Measurements from ENCODE around the gene SRGAP2B.
A peak's percentile ranks its signal among the peaks of the same experiment; 100 is the strongest.
"Not testable (repeated sequence)": the region's sequence is repeated elsewhere in the genome, so short reads cannot be mapped to it uniquely, and the experiment has no call there.

Gene SRGAP2B

GRCh38 chr1:145078787-145079370, 16.2 kb downstream of the SRGAP2B start:
- not testable (repeated sequence) for H3K36me3 ChIP-seq (ENCODE audit: control insufficient read depth, insufficient read depth, low read length, severe bottlenecking); H3K27me3 ChIP-seq (replicated peaks; ENCODE audit: control insufficient read depth, insufficient read depth, low read length); H3K4me3 ChIP-seq (ENCODE audit: low read length); H3K9ac ChIP-seq (ENCODE audit: low read length); H3K9me3 ChIP-seq (ENCODE audit: control insufficient read depth, low read length); DNase-seq (ENCODE audit: low read depth); H3K4me1 ChIP-seq (ENCODE audit: control insufficient read depth, insufficient read depth, low read length)

DNA sequence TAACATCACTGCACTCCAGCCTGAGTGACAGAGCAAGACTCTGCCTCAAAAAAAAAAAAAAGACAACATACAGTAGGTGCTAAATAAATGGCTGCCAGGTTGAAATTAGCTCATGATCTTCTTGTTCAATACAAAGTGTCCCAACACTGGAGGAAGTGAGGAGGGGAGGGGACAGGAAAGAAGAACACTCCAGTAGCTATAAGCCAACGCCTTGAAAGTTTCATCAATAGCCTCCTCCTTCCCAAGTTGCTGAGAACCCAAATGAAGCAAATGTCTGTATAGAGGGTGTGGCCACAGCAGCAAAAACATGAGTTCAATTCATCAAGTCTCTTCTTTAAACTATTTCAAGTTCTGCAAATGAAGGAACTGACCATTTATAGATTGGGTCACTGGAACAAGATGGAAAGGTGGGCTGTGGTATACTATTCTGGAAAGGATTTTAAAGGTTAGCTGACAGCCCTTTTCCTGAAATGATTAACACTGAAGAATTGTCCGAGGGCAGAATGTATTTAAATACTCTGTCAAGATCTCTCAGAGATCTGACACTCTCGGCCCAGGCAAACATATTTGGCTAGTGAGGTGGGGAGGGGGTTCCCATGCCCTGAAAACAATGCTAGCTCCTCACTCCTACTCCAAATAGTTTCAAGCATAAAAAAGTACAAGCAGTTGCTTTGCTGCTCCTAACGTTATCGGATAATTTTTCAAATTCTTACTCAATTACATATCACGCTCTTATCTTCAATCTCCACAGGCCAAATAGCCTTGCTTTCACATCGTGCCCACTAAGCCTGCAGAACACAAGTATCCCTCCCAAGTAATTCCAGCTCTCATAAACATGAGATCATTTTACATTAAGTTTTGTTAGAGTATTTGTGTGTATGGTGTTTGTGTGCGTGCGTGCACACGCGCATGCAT, 17.0 kb downstream of the SRGAP2B start:
- not testable (repeated sequence) for H3K27me3 ChIP-seq (replicated peaks; ENCODE audit: control insufficient read depth, insufficient read depth, low read length); DNase-seq (ENCODE audit: low read depth); H3K36me3 ChIP-seq (ENCODE audit: control insufficient read depth, insufficient read depth, low read length, severe bottlenecking); H3K4me3 ChIP-seq (ENCODE audit: low read length); H3K9me3 ChIP-seq (ENCODE audit: control insufficient read depth, low read length); H3K9ac ChIP-seq (ENCODE audit: low read length); H3K4me1 ChIP-seq (ENCODE audit: control insufficient read depth, insufficient read depth, low read length)

DNA sequence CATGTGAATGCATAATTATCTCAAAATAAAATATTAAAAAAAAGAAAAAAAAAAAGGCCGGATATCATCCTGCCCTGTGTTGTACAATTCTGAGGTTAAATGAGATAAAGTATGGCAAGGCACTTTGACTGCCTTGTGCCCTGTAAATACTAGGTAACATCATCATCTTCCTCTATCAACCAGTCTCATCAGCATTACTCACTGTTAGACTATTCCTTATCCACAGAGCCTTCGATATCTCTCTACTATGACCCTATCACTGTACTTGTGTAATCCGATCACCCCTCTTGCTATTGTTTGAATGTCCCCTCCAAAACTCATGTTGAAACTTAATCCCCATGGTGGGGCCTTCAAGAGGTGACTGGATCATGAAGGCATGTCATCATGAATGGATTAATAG, 18.3 kb downstream of the SRGAP2B start:
- not testable (repeated sequence) for H3K4me1 ChIP-seq (ENCODE audit: control insufficient read depth, insufficient read depth, low read length); H3K27me3 ChIP-seq (replicated peaks; ENCODE audit: control insufficient read depth, insufficient read depth, low read length); H3K36me3 ChIP-seq (ENCODE audit: control insufficient read depth, insufficient read depth, low read length, severe bottlenecking); DNase-seq (ENCODE audit: low read depth); H3K9me3 ChIP-seq (ENCODE audit: control insufficient read depth, low read length); H3K4me3 ChIP-seq (ENCODE audit: low read length); H3K9ac ChIP-seq (ENCODE audit: low read length)

GRCh38 chr1:145074021-145074559, 21.0 kb downstream of the SRGAP2B start:
- not testable (repeated sequence) for H3K9me3 ChIP-seq (ENCODE audit: control insufficient read depth, low read length)

GRCh38 chr1:145071569-145071968, 23.6 kb downstream of the SRGAP2B start:
- not testable (repeated sequence) for DNase-seq (ENCODE audit: low read depth); H3K9me3 ChIP-seq (ENCODE audit: control insufficient read depth, low read length); H3K36me3 ChIP-seq (ENCODE audit: control insufficient read depth, insufficient read depth, low read length, severe bottlenecking); H3K4me3 ChIP-seq (ENCODE audit: low read length); H3K27me3 ChIP-seq (replicated peaks; ENCODE audit: control insufficient read depth, insufficient read depth, low read length); H3K4me1 ChIP-seq (ENCODE audit: control insufficient read depth, insufficient read depth, low read length); H3K9ac ChIP-seq (ENCODE audit: low read length)

More at GRCh38 chr1:145074021-145074559, 21.0 kb downstream of the SRGAP2B start:
- H3K4me1 ChIP-seq (ENCODE audit: control insufficient read depth, insufficient read depth, low read length); H3K27me3 ChIP-seq (replicated peaks; ENCODE audit: control insufficient read depth, insufficient read depth, low read length); H3K4me3 ChIP-seq (ENCODE audit: low read length); DNase-seq (ENCODE audit: low read depth); H3K9ac ChIP-seq (ENCODE audit: low read length); H3K36me3 ChIP-seq (ENCODE audit: control insufficient read depth, insufficient read depth, low read length, severe bottlenecking): not testable (repeated sequence)

DNA sequence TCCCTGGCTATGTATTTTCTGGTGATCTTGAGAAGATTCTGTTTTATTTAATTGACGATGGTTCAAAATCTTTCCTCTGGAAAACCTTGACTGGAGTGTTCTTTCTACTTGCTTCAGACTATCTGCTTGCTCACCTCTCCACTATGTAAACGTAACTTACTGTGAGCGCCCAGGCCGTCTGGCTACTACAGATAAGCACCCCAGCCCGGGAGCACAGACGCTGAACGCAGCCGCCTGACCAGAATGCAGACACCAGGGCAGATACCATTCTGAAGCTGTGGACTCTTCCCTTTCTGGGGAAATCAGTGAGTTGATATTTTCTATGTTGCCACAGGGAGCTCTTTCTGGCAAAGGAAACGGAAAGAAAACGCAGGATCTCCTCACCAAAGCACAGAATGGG, 28.6 kb downstream of the SRGAP2B start:
- not testable (repeated sequence) for H3K9ac ChIP-seq (ENCODE audit: low read length); H3K4me3 ChIP-seq (ENCODE audit: low read length); DNase-seq (ENCODE audit: low read depth); H3K4me1 ChIP-seq (ENCODE audit: control insufficient read depth, insufficient read depth, low read length); H3K36me3 ChIP-seq (ENCODE audit: control insufficient read depth, insufficient read depth, low read length, severe bottlenecking); H3K27me3 ChIP-seq (replicated peaks; ENCODE audit: control insufficient read depth, insufficient read depth, low read length); H3K9me3 ChIP-seq (ENCODE audit: control insufficient read depth, low read length)

DNA sequence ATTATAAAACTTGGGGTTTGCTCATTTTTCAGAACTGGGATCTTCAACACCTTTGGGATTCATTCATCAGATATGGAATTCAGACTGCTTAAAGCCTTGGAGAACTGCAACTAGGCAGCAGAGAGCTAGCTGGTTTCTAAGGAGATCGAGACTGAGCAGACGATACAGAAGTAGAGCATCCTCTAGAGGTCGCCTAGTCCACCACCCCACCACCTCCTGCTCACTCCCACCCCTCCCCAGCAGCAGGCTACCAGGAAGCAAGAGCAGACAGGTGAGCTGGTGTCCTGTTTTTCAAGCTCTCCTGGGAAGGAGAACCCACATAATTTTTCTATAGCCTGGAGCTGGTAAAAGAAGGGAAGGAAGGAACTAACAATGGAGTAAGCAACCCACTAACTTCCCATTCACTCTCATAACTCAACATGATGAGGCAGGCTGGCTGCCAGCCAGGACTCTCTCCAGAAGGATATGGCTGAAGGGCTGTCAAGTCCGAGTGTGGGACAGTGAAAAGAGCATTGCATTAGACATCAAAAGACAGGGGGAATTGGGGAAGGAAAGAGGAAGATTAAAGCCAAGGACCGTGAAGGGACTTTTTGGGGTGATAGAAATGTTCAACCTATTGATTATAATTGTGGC, 29.8 kb downstream of the SRGAP2B start:
- not testable (repeated sequence) for H3K4me1 ChIP-seq (ENCODE audit: control insufficient read depth, insufficient read depth, low read length); H3K9ac ChIP-seq (ENCODE audit: low read length); H3K4me3 ChIP-seq (ENCODE audit: low read length); H3K9me3 ChIP-seq (ENCODE audit: control insufficient read depth, low read length); H3K27me3 ChIP-seq (replicated peaks; ENCODE audit: control insufficient read depth, insufficient read depth, low read length); DNase-seq (ENCODE audit: low read depth); H3K36me3 ChIP-seq (ENCODE audit: control insufficient read depth, insufficient read depth, low read length, severe bottlenecking)

DNA sequence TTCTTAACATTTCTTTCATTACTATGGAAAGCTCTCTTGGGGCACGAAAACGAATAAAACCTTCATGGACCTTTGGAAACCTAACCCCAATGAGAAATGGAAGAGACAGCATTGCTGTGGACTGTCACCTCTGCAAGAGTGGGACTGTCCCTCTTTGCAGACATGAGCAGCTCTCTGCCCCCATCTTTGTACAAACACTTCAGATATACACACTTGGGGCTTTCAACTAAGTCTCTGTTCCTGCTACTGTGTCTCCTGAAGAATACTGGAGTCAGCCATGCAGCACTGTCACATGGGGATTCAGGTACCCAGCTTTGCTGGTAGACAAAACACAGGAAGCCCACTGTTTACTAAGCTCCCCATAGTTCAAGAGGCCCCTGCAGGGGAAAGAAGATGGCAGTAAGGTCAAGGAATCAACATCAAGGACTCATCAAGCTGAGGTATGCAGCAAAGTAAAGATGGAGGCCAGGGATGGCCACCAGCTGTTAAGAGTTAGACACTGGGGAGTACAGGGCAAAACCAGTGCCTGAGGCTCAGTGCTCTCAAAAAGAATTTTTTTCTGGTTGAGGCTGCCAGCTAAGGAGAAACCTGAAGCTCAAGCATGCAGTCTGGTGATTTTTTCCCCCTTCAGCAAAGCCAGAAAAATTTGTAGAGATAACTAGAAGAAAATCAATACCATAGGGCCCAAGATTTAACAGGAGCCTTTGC, 31.0 kb downstream of the SRGAP2B start:
- not testable (repeated sequence) for H3K36me3 ChIP-seq (ENCODE audit: control insufficient read depth, insufficient read depth, low read length, severe bottlenecking); H3K4me3 ChIP-seq (ENCODE audit: low read length); H3K4me1 ChIP-seq (ENCODE audit: control insufficient read depth, insufficient read depth, low read length); H3K9ac ChIP-seq (ENCODE audit: low read length); H3K27me3 ChIP-seq (replicated peaks; ENCODE audit: control insufficient read depth, insufficient read depth, low read length); H3K9me3 ChIP-seq (ENCODE audit: control insufficient read depth, low read length)
- peak; percentile 7 for DNase-seq (ENCODE audit: low read depth)

- not testable (repeated sequence) for H3K4me1 ChIP-seq (ENCODE audit: control insufficient read depth, insufficient read depth, low read length); H3K9me3 ChIP-seq (ENCODE audit: control insufficient read depth, low read length); H3K9ac ChIP-seq (ENCODE audit: low read length); H3K4me3 ChIP-seq (ENCODE audit: low read length); H3K27me3 ChIP-seq (replicated peaks; ENCODE audit: control insufficient read depth, insufficient read depth, low read length); DNase-seq (ENCODE audit: low read depth); H3K36me3 ChIP-seq (ENCODE audit: control insufficient read depth, insufficient read depth, low read length, severe bottlenecking)
Observed at GRCh38 chr1:145063285-145063684, 31.8 kb downstream of the SRGAP2B start.

DNA sequence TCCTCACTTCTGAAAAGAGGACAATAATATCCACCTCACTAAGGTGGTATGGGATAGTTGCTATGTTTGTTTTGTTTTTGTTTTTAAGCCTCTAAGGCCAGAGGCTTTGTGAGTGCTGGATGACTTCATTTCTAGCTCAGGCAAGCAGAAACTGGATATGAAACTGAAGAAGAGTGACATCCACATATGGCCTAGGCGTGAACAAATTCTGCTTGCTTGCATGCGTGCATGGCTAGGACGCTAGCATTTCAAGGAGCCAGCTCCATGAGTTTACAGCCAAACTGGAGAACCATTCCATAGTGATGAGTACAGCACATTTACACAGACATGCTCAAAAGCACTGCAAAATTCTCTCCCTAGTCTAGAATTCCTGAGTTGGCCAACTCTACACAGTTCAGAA, 36.9 kb downstream of the SRGAP2B start:
- H3K4me1 ChIP-seq (ENCODE audit: control insufficient read depth, insufficient read depth, low read length); H3K9me3 ChIP-seq (ENCODE audit: control insufficient read depth, low read length): not testable (repeated sequence)

DNA sequence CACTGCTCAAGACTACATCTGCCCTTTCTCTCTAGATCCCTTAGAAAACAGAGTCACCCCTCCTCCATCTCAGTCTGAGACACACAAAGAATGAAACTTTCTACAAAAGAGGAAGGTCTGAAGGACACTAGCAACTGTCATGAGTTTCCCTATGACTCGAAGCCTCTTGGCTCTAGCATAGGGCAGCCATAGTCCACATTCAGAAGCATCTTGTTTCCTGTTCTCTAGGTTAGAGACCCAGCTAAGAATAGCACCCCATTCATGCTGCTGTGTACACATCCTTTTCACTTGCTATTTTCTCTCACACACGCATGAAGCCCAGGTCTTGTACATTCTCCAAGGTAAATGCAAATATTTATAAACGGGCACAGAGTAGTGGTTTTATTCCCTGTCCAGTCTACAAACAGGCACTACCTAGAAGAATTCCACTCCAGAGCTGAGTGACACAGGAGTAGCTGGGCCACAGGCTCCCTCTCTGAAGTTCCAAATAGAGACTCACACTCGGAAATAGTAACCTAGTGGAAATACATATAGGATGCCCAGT, 39.8 kb downstream of the SRGAP2B start:
- H3K4me3 ChIP-seq (ENCODE audit: low read length); DNase-seq (ENCODE audit: low read depth): not testable (repeated sequence)

More for the DNA sequence above, 36.9 kb downstream of the SRGAP2B start:
- not testable (repeated sequence) for H3K4me3 ChIP-seq (ENCODE audit: low read length); H3K27me3 ChIP-seq (replicated peaks; ENCODE audit: control insufficient read depth, insufficient read depth, low read length); DNase-seq (ENCODE audit: low read depth); H3K9ac ChIP-seq (ENCODE audit: low read length); H3K36me3 ChIP-seq (ENCODE audit: control insufficient read depth, insufficient read depth, low read length, severe bottlenecking)

More for the DNA sequence above, 39.8 kb downstream of the SRGAP2B start:
- not testable (repeated sequence) for H3K27me3 ChIP-seq (replicated peaks; ENCODE audit: control insufficient read depth, insufficient read depth, low read length); H3K9me3 ChIP-seq (ENCODE audit: control insufficient read depth, low read length); H3K9ac ChIP-seq (ENCODE audit: low read length); H3K4me1 ChIP-seq (ENCODE audit: control insufficient read depth, insufficient read depth, low read length); H3K36me3 ChIP-seq (ENCODE audit: control insufficient read depth, insufficient read depth, low read length, severe bottlenecking)
